HCT116 (cell line): ENCODE results near the gene PRMT5. TPM values are rescaled to one million over a fixed set of nuclear protein-coding genes. Genes with fewer than 3 reads are reported as not detected.

Experiments used
- ATAC-seq: fragments of 200-7000 bp; cut with Tn5 transposase; 2 replicates; pipeline ENCODE4 v1.9.1; 2020; ENCODE audit warnings: mild to moderate bottlenecking, moderate library complexity
- BruUV-seq: library from RNA; stranded (reverse); fragments of 400-500 nt; replicated peaks from 2 replicates; lab custom pipeline; 2021; lab: Mats Ljungman, UMichigan
- CTCF ChIA-PET: fragments of 300-600 bp; sonication (Branson Sonifier 250); formaldehyde crosslinking; loops from one replicate; lab custom pipeline; 2021; ENCODE audit warnings: antibody characterized with exemption; lab: Charles Lee
- POLR2A ChIA-PET: fragments of 300-600, 350-600 bp; sonication (Branson Sonifier 250); formaldehyde crosslinking; loops from one replicate; lab custom pipeline; 2021; ENCODE audit warnings: antibody characterized with exemption; lab: Charles Lee
- RAD21 ChIA-PET, 2 experiments: fragments of 300-600 bp; sonication (Branson Sonifier 250); formaldehyde crosslinking; loops; one replicate each; lab custom pipeline; 2023; ENCODE audit warnings: low total read pairs in 2 of 2; ENCODE audit not compliant: uncharacterized antibody in 2 of 2, unreplicated experiment in 2 of 2, low non-redundant PET in 1 of 2; lab: Charles Lee
- DNase-seq: peaks from one replicate; pipeline ENCODE4 v3.0.0-alpha.2; 2010; ENCODE audit warnings: low read depth, low spot score
- H2AFZ ChIP-seq: fragments of 200-600 bp; shearing (Covaris generic), sonication (generic); 2 replicates; pipeline ENCODE4 v1.6.1; 2017; ENCODE audit warnings: low read depth, mixed run types, mixed read lengths, antibody characterized with exemption, low read length; ENCODE audit not compliant: poor library complexity, severe bottlenecking
- H3K27ac ChIP-seq: 2 replicates; pipeline ENCODE4 v1.5.1; 2012; ENCODE audit warnings: low read depth, low read length
- H3K27me3 ChIP-seq: fragments of 200-600 bp; sonication (generic); 2 replicates; pipeline ENCODE4 v1.6.1; 2016; ENCODE audit warnings: mixed run types, low read length, mixed read lengths; ENCODE audit not compliant: insufficient read depth
- H3K36me3 ChIP-seq, 2 experiments: fragments of 200-500 bp in 1 of 2; fragments of 200-600 bp in 1 of 2; sonication (Bioruptor generic) in 1 of 2; sonication (generic) in 1 of 2; 2 replicates each; pipeline versions ENCODE4 v1.5.1 to v1.6.1; 2014 to 2016; ENCODE audit warnings: low read length in 2 of 2, inconsistent platforms in 1 of 2, mixed read lengths in 1 of 2, mixed run types in 1 of 2; ENCODE audit not compliant: insufficient read depth in 2 of 2, control insufficient read depth in 1 of 2
- H3K4me1 ChIP-seq, 2 experiments: fragments of 200-600 bp in 1 of 2; sonication (generic) in 1 of 2; 2 replicates each; pipeline versions ENCODE4 v1.5.1 to v1.6.1; 2012 to 2017; ENCODE audit warnings: low read length in 2 of 2, inconsistent platforms in 1 of 2, mild to moderate bottlenecking in 1 of 2, mixed read lengths in 1 of 2, mixed run types in 1 of 2, moderate library complexity in 1 of 2; ENCODE audit not compliant: insufficient read depth in 2 of 2, control insufficient read depth in 1 of 2
- H3K4me2 ChIP-seq: fragments of 200-600 bp; sonication (generic); 2 replicates; pipeline ENCODE4 v1.6.1; 2017; ENCODE audit warnings: mixed run types, low read length, mixed read lengths
- H3K4me3 ChIP-seq, 2 experiments: fragments of 200-600 bp in 1 of 2; sonication (generic) in 1 of 2; replicated peaks in 1 of 2; 2 replicates each; pipeline ENCODE4 v1.5.1; 2011 to 2016; ENCODE audit warnings: low read length in 2 of 2, control low read depth in 1 of 2, low read depth in 1 of 2, mild to moderate bottlenecking in 1 of 2, mixed read lengths in 1 of 2, mixed run types in 1 of 2
- H3K79me2 ChIP-seq: fragments of 200-600 bp; sonication (generic); 2 replicates; pipeline ENCODE4 v1.6.1; 2017; ENCODE audit warnings: mild to moderate bottlenecking, mixed run types, low read length, moderate library complexity, mixed read lengths; ENCODE audit not compliant: insufficient read depth
- H3K9ac ChIP-seq: fragments of 200-600 bp; sonication (generic); 2 replicates; pipeline ENCODE4 v1.6.1; 2016; ENCODE audit warnings: low read length, mixed read lengths
- H3K9me2 ChIP-seq: fragments of 200-600 bp; sonication (generic), shearing (Covaris generic); 2 replicates; pipeline ENCODE4 v1.6.1; 2017; ENCODE audit warnings: mixed run types, mild to moderate bottlenecking, moderate library complexity; ENCODE audit not compliant: insufficient read depth
- H3K9me3 ChIP-seq, 2 experiments: fragments of 200-500 bp in 1 of 2; fragments of 200-600 bp in 1 of 2; sonication (Bioruptor generic) in 1 of 2; sonication (generic) in 1 of 2; 2 replicates each; pipeline ENCODE4 v1.6.1; 2014 to 2017; ENCODE audit warnings: low read length in 2 of 2, mixed read lengths in 2 of 2, inconsistent platforms in 1 of 2, low read depth in 1 of 2, mild to moderate bottlenecking in 1 of 2, mixed run types in 1 of 2, moderate library complexity in 1 of 2; ENCODE audit not compliant: control insufficient read depth in 1 of 2, insufficient read depth in 1 of 2
- H4K20me1 ChIP-seq: fragments of 200-600 bp; sonication (generic), shearing (Covaris generic); 2 replicates; pipeline ENCODE4 v1.6.1; 2017; ENCODE audit warnings: mixed run types, mild to moderate bottlenecking, moderate library complexity; ENCODE audit not compliant: insufficient read depth
- ATF3 ChIP-seq: IDR thresholded peaks from 2 replicates; pipeline ENCODE4 v1.6.1; 2012
- CBX3 ChIP-seq: IDR thresholded peaks from 2 replicates; pipeline ENCODE4 v1.6.1; 2012; ENCODE audit warnings: low read depth
- CEBPB ChIP-seq: IDR thresholded peaks from 2 replicates; pipeline ENCODE4 v1.6.1; 2012; ENCODE audit warnings: low read depth
- CTCF ChIP-seq, 3 experiments: fragments of 200-600 bp in 1 of 3; sonication (generic) in 1 of 3; IDR thresholded peaks in 2 of 3; conservative IDR thresholded peaks in 1 of 3; 2 replicates each; pipeline ENCODE4 v1.5.1; 2012 to 2017; ENCODE audit warnings: low read depth in 2 of 3, low read length in 2 of 3, antibody characterized with exemption in 1 of 3, borderline replicate concordance in 1 of 3, control low read depth in 1 of 3, mild to moderate bottlenecking in 1 of 3, mixed read lengths in 1 of 3, mixed run types in 1 of 3, moderate library complexity in 1 of 3; ENCODE audit not compliant: insufficient read depth in 1 of 3
- EZH2phosphoT487 ChIP-seq: fragments of 200-600 bp; IDR thresholded peaks from 2 replicates; pipeline ENCODE4 v1.6.1; 2018; ENCODE audit warnings: antibody characterized with exemption, borderline replicate concordance
- POLR2AphosphoS5 ChIP-seq: IDR thresholded peaks from 2 replicates; pipeline ENCODE4 v1.6.1; 2011; ENCODE audit warnings: mild to moderate bottlenecking, low read depth, low read length, moderate library complexity
- SRF ChIP-seq: IDR thresholded peaks from 2 replicates; pipeline ENCODE4 v1.6.1; 2012; ENCODE audit warnings: low read depth
- YY1 ChIP-seq: IDR thresholded peaks from 2 replicates; pipeline ENCODE4 v1.6.1; 2011; ENCODE audit warnings: low read length, low read depth, moderate library complexity, mild to moderate bottlenecking; ENCODE audit not compliant: insufficient replicate concordance; ENCODE audit errors: extremely low read depth
- ZFX ChIP-seq: fragments of 450-650 bp; IDR thresholded peaks from 2 replicates; pipeline ENCODE4 v1.6.1; 2017
- intact Hi-C: fragments of 100-400 bp; cut with micrococcal nuclease; formaldehyde crosslinking; loops from 2 replicates; pipeline ENCODE4 v1.10.0; 2022
- total RNA-seq: library from RNA; stranded (reverse); gene quantifications from one replicate; pipeline ENCODE4 v1.2.1, GENCODE V29; 2021; ENCODE audit not compliant: unreplicated experiment
- TF ChIP-seq, protein P1 (sequence below): IDR thresholded peaks from 2 replicates; pipeline ENCODE4 v1.6.1; 2012

Gene PRMT5
- total RNA-seq, 1 experiment from 2014 or later = 186 TPM

- Histone ChIP-seq H2AFZ (no peak overlapping the region), H3K79me2 (no peaks in the 10 kb centered on the region), H3K4me1 (peaks cover 0 to 22% of the 10 kb centered on the region in 2 experiments; a peak in 2 of 4 replicates), H3K9ac (no peak overlapping the region), H3K36me3 (peaks cover 40 to 52% of the 10 kb centered on the region in 2 experiments)
- ATAC-seq (no peak), DNase-seq (no peak)
- POLR2A ChIA-PET = interaction anchor here (1.0 to 1.2 kb wide), 2 partner anchors 15 to 17 kb away, joined by 3 to 4 read pairs; partner anchors contain the start of gene RBM23
- no peak for TF ChIP-seq ZFX
- TF ChIP-seq CTCF (IDR thresholded peaks at IDR 0.05 in 2 of 3, conservative IDR thresholded peaks at IDR 0.05 in 1 of 3; ENCODE audit: borderline replicate concordance in 1 of 3, insufficient read depth in 1 of 3, low read depth in 2 of 3, low read length in 2 of 3) = no peak
- no peak for TF ChIP-seq ATF3
- no peak for TF ChIP-seq YY1
- TF ChIP-seq SRF = no peak
- TF ChIP-seq CEBPB = no peak
- no peak for TF ChIP-seq POLR2AphosphoS5
- no peak for TF ChIP-seq EZH2phosphoT487
- TF ChIP-seq CBX3 = no peak
- TF ChIP-seq, protein P1, sequence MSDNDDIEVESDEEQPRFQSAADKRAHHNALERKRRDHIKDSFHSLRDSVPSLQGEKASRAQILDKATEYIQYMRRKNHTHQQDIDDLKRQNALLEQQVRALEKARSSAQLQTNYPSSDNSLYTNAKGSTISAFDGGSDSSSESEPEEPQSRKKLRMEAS = no peak
- TF ChIP-seq, all 23 proteins: peak for 0
- intact Hi-C loops = loop anchor here (2.0 to 5.0 kb wide), 2 partner anchors 79 to 244 kb away; no protein-coding TSS in a partner anchor
- Histone ChIP-seq H3K9me2 (no peaks in the 10 kb centered on the region), H4K20me1 (no peaks in the 10 kb centered on the region), H3K27me3 (no peaks in the 10 kb centered on the region), H3K4me3 (no peak overlapping the region), H3K4me2 (no peak overlapping the region), H3K9me3 (no peaks in the 10 kb centered on the region), H3K27ac (no peak overlapping the region; the same call in 1 of the 2 replicates)
- no TSS peak for BruUV-seq
- ChIA-PET CTCF (interaction anchor here (1.0 to 2.1 kb wide), 5 partner anchors 14 to 30 kb away, joined by 3 to 10 read pairs (median 3); partner anchors contain the start of gene LRP10), RAD21 (no interaction called here)
These were observed 27.4 kb downstream of the PRMT5 start for GRCh38 chr14:22901799-22902198.
